ENCODE data around the gene RPTOR.
A peak's percentile ranks its signal among the peaks of the same experiment; 100 is the strongest.

RPTOR gene

GRCh38 chr17:80790021-80790765, 245.6 kb downstream of the RPTOR start:
- TF ChIP-seq SNAI2 (CRISPR knock-in tag; IDR thresholded peaks at IDR 0.05) (peak; percentile 53; the same call in 1 of the 2 replicates), PPARA (CRISPR knock-in tag; IDR thresholded peaks at IDR 0.05; ENCODE audit: borderline replicate concordance) (no peak), ZNF8 (CRISPR knock-in tag; IDR thresholded peaks at IDR 0.05) (0 out of 2 replicates have a peak, but pooled peaks have one; percentile 5), ZC3H10 (CRISPR knock-in tag; IDR thresholded peaks at IDR 0.05) (no peak), ZFP3 (CRISPR knock-in tag; IDR thresholded peaks at IDR 0.05) (0 out of 2 replicates have a peak, but pooled peaks have one; percentile 17)
- peak; percentile 18 for ATAC-seq

- TF ChIP-seq RARB (CRISPR knock-in tag; IDR thresholded peaks at IDR 0.05), result no peak
- TF ChIP-seq ZFP3 (CRISPR knock-in tag; IDR thresholded peaks at IDR 0.05), result no peak
- no peak for TF ChIP-seq ARNTL (CRISPR knock-in tag; IDR thresholded peaks at IDR 0.05; ENCODE audit: borderline replicate concordance, low read depth)
- TF ChIP-seq CREB5 (CRISPR knock-in tag; IDR thresholded peaks at IDR 0.05; ENCODE audit: low read depth), result no peak
- ATAC-seq, result no peak
These were observed 246.5 kb downstream of the RPTOR start for GRCh38 chr17:80790981-80791742.

- no peak for TF ChIP-seq TSHZ2 (CRISPR knock-in tag; IDR thresholded peaks at IDR 0.05)
- TF ChIP-seq BACH2 (CRISPR knock-in tag; IDR thresholded peaks at IDR 0.05; ENCODE audit: borderline replicate concordance), result no peak
- no peak for TF ChIP-seq ZFP30 (CRISPR knock-in tag; IDR thresholded peaks at IDR 0.05)
- peak; percentile 50; the same call in 1 of the 2 replicates for TF ChIP-seq ZC3H10 (CRISPR knock-in tag; IDR thresholded peaks at IDR 0.05)
- TF ChIP-seq OSR1 (CRISPR knock-in tag; IDR thresholded peaks at IDR 0.05), result no peak
- TF ChIP-seq POU6F1 (CRISPR knock-in tag; IDR thresholded peaks at IDR 0.05; ENCODE audit: borderline replicate concordance, low read depth), result no peak
- no peak for TF ChIP-seq ZNF70 (CRISPR knock-in tag; IDR thresholded peaks at IDR 0.05)
- 0 out of 2 replicates have a peak, but pooled peaks have one; percentile 46 for TF ChIP-seq PATZ1 (CRISPR knock-in tag; IDR thresholded peaks at IDR 0.05; ENCODE audit: borderline replicate concordance)
- peak; percentile 64; the same call in 1 of the 2 replicates for TF ChIP-seq RARB (CRISPR knock-in tag; IDR thresholded peaks at IDR 0.05)
- TF ChIP-seq CSDC2 (CRISPR knock-in tag; IDR thresholded peaks at IDR 0.05), result peak; percentile 77; the same call in 1 of the 2 replicates
- peak; percentile 40 for TF ChIP-seq ISL1 (CRISPR knock-in tag; IDR thresholded peaks at IDR 0.05)
- TF ChIP-seq SNAI2 (CRISPR knock-in tag; IDR thresholded peaks at IDR 0.05), result peak; percentile 89
- TF ChIP-seq ZNF565 (CRISPR knock-in tag; conservative IDR thresholded peaks at IDR 0.05; ENCODE audit: low read depth), result no peak
- peak; percentile 66 for TF ChIP-seq TOX (CRISPR knock-in tag; IDR thresholded peaks at IDR 0.05; ENCODE audit: borderline replicate concordance)
- ATAC-seq, result peak; percentile 79
These were observed 247.2 kb downstream of the RPTOR start for GRCh38 chr17:80791758-80792284.

All from SK-N-SH treated with all-trans-retinoic acid at 6 μM for 48 hours (cell line).